Hindlimb muscle (tissue), 1 donor: Measurements from ENCODE around the gene ELP4. TPM values are rescaled to one million over a fixed set of nuclear protein-coding genes. Genes with fewer than 3 reads are reported as not detected.
"Not testable (repeated sequence)": the region's sequence is repeated elsewhere in the genome, so short reads cannot be mapped to it uniquely, and the experiment has no call there.

Experiments
- DNase-seq: peaks from one replicate; pipeline ENCODE4 v3.0.0-alpha.2; 2013
- polyA plus RNA-seq: library from polyadenylated mRNA; unstranded; fragments of 120-200 nt; gene quantifications from one replicate; pipeline ENCODE4 v1.2.1, GENCODE V29; 2013; ENCODE audit not compliant: insufficient read length

ELP4 gene, protein sequence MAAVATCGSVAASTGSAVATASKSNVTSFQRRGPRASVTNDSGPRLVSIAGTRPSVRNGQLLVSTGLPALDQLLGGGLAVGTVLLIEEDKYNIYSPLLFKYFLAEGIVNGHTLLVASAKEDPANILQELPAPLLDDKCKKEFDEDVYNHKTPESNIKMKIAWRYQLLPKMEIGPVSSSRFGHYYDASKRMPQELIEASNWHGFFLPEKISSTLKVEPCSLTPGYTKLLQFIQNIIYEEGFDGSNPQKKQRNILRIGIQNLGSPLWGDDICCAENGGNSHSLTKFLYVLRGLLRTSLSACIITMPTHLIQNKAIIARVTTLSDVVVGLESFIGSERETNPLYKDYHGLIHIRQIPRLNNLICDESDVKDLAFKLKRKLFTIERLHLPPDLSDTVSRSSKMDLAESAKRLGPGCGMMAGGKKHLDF
- 13.8 TPM for polyA plus RNA-seq

DNA sequence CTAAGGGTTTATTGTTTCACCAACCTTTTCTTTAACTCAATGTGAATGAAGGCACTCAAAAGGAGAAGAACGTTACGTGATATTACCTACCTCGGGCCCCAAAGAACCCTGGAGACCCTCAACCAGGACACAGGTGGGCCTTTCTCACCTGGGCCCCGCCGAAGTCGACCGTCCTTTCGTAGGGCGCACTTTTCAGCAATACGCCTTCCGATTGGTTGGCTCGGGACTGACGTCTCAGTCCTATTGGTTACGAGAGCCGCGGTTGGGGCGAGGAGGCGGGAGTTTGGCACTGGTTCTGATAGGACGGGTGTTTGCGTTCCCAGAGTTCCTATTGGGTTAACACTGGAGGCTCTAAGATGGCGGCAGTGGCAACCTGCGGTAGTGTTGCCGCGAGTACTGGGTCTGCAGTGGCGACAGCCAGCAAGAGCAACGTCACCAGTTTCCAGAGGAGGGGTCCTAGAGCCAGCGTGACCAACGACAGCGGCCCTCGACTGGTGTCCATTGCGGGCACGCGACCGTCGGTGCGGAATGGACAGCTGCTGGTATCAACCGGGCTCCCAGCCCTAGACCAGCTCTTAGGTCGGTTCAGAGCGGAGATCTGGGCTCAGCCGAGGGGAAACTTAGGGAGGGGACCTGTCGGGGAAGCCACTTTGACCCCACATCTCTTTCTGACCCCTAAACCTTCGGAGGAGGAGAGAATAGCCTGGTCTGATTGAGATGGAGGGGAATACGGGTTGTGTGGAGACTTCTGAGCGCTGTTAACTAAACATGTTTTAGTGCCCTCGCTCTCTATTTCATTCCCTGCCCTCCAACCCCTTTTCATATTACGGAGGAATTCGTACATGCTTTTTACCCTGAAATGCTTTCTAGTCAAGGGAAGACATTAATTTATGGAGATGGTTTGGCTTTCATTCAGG, at the start of gene ELP4, which contains the start of gene IMMP1L:
ELP4 (plus strand) TSS at position 339 of the 917 bp plus-strand sequence; CDS start at position 357, 18 bp downstream.
IMMP1L (minus strand) TSS at position 194 of the 917 bp plus-strand sequence. CDS start 46,346 bp downstream, outside the sequence.
- peak; percentile 97 for DNase-seq

DNA sequence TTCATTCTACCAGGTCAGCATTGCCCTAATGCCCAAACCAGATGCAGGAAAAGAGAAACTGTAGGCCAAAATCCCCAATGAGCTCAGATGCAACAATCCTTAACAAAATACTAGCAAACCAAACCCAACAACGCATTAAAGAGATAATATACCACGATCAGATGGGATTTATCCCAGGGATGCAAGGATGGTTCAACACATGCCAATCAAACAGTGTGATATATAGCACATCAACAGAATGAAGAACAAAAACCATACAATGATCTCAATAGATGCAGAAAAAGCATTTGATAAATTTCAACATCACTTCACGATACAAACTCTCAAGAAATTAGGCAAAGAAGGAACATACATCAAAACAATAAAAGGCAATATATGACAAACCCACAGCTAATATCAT, 45.1 kb upstream of the ELP4 start:
- no peak for DNase-seq

DNA sequence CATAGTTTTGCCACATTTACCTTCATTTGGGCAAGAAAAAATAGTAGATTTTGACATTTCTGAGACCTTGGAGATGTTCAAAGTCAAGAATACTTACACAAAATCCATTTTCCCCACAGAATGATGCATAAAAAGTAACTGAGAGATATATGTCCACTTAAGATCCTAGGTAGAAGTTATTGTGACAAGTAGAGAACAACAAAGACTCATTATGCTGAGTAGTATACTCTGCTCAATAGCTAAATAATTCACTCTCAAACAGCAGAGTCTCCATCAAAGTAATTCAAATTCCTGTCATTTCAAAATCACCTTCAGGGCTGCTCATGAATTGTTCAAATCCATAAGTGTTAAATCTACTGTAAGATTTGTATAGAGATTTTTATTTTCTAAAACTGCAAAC, 35.5 kb upstream of the ELP4 start:
- DNase-seq, result no peak

DNA sequence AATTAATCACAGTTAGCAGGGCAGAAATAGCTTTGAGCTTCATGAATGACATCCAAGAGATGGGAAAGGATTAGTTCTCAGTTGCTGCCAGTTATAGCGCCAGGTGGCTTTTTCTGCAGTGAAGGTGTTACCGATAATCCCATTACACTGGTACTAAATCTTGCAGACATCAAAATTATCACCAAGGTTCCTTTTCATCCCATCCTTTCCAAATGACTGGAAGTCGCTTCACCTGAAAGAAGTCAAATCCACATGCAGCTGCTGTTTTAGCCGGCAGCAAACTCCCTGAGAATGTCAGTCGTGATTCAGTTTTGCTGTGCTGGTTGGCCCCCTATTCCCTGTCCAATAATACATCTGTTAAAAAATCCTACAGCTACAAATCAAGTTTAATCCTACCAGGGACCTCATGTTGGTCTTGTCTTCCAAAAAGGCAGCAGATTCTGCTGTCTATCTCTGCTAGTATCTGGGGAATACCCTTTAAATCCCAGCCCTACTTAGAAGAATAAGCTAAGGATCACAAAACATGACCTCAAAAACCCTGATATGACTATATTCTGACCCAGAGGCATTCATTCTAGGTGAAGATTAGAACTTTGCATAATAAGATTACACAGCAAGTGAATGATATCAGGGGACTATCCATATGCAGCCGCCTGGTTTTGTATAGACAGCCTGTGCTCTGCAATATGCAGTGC, 31.9 kb upstream of the ELP4 start:
- no peak for DNase-seq

DNA sequence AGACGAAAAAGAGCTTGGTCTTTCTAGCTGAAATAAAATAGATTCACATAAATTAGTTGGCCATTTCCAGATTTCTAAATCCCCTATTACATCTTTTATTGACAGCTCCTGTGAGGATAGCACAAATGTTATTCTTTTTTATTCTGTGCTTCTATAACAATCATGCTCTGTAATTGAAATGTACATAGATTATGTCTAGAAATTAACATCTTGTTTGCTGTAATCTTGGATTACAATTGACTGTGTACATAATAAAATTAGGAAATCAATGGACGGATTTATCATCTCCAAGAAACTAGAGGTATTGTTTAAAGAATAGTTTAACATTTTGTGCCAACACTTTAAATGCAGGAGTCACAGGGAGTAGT, 31.4 kb upstream of the ELP4 start:
- no peak for DNase-seq

DNA sequence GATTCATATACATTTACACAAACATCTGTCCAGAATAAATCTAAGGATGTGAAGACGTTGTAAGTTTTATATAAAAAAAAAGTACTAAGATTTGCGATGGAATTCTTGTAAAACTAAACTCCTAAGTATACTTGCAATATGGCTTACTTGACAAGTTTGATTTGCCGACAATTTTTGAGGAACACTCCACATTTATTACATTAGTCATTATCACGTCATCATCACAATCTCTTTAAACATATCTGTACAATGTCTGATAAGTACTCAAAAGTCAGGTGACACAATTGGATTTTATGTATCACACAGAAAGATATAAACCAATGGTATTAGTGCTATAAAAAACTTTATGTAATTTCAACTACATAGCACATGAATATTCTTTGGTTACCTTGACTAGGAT, 30.5 kb upstream of the ELP4 start:
- DNase-seq, result no peak

DNA sequence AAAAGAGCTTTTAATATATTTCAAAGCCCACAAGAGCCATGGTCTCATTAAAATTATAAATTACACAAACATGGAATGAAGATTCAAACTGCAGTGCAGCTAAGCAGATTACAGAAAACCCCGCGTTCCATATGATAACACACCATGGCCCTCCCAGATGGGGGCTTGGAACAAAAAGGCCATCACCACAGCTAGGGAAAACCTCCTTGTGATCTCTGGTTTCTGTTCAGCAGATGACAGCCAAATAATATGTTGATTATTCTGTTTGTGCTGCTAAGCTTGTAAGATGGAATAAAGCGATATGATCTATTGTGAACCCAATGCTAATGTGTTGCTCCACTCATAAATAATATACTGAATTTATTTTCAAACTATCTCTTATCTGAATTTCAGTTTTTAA, 28.6 kb upstream of the ELP4 start:
- DNase-seq, result no peak

DNA sequence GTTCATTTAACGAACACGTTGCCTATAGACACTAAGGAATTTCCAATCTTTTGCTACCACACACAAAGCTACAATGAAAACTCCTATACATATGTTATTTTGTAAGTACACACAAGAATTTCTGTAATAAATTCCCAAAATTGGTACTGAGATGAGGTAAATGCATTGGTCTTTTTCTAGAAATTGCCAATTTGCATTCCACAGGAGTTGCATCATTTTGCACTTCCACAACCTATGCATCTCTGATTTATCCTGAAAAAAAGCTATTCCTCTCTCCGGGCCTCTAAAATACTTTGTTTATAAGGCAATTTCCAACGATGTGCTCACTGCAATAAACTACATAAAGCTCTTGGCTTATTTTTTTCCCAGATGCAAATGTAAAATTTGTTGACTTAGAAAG, 25.1 kb upstream of the ELP4 start:
- no peak for DNase-seq

DNA sequence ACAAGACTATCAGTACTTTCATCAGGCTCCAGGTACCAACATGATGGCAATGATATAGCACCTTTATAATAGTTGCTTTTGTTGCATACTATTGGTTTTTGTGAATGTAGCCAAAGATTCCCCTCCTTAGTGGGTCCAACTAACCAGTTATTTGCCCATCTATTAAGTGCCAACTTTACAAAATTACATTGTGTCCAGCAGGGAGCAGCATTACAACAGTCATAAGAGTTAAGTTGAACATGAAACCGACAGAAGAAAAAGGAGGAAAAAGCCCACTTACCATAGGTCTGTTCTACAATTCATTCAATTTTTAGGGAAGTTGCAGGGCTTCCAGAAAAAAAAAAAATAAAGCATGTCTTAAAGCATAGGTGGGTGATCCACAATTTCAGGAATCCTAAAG, 21.7 kb upstream of the ELP4 start:
- DNase-seq, result no peak

DNA sequence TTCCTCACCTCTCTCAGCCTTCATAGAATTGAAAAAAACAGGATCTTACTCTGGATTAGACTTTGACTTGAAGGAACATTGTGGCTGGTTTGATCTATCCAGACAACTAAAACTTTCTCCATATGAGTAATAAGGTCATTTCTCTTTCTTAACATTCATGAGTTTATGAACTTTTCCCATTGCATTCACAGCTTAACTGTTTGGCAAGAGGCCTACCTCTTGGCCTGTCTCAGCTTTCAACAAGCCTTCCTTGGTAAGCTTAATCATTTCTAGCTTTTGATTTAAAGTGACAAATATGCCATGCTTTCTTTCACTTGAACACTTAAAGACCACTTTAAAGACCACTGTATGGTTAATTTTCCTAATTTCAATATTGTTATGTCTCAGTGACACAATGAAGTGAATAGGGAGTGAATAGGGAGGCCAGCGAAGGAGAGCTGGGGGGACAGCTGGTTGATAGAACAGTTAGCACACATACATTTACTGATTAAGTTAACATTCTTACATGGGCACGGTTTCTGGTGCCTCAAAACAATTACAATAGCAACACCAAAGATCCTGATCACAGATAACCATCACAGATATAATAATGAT, 17.1 kb upstream of the ELP4 start:
- DNase-seq, result no peak

DNA sequence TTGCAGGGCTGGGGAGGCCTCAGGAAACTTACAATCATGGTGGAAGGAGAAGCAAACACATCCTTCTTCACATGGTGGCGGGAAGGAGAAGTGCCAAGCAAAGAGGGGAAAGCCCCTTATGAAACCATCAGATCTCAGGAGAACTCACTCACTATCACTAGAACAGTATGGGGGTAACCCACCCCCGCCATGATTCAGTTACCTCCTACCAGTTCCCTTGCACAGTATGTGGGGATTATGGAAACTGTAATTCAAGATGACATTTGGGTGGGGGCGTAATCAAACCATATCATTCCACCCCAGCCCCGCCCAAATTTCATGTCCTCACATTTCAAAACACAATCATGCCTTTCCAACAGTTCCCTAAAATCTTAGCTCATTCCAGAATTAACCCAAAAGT, 16.3 kb upstream of the ELP4 start:
- no peak for DNase-seq

DNA sequence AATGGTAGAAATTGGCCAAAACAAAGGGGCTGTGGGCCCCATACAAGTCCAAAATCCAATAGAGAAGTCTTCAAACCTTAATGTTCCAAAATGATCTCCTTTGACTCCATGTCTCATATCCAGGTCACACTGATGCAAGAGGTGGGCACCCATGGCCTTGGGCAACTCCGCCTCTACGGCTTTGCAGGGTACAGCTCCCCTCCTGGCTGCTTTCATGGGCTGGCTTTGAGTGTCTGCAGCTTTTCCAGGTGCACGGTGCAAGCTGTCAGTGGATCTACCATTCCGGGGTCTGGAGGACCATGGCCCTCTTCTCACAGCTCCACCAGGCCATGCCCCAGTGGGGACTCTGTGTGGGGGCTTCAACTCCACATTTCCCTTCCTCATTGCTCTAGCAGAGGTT, 15.8 kb upstream of the ELP4 start:
- DNase-seq, result not testable (repeated sequence)

DNA sequence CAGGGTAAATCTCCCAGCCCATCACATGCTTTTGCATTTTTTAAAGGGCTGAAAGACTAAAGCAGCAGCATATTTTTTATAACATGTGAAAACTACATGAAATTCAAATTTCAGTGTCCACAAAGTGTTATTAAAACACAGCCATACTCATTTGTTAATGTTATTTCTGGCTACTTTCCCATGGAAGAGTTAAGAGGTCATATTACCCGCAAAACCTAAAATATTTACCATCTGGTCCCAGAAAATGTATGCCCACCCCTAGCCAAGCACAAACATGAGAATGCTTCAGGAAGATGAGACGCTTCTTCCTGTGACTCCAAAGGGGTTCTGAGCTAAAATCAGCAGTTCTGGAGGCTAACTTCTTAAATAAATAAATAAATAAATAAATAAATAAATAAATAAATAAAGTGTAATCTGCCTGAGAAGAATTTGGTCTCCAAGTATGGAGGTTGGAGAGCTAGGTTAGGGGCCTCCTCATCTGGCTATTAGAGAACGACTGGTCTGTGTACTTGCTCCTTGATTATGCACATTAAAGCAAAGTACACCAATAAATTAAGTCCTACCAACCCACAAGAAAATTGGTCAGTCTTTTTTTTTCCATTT, 9.9 kb upstream of the ELP4 start:
- no peak for DNase-seq

DNA sequence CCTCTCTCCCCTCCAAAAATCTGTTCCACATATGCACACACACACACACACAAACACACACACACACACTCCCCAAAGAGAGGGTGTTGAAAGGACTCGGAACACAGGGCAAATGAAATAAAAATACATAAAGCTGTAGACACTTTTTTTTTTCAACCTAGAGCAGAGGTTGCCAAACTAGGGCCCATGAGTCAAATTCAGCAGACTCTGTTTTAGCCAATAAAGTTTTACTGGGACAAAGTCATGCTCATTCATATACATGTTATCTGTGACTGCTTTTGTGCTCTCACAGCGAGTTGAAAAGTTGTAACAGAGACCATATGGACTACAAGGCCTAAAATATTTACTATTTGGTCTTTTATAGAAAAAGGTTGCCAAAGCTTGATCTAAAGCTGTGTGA, 9.0 kb upstream of the ELP4 start:
- no peak for DNase-seq

DNA sequence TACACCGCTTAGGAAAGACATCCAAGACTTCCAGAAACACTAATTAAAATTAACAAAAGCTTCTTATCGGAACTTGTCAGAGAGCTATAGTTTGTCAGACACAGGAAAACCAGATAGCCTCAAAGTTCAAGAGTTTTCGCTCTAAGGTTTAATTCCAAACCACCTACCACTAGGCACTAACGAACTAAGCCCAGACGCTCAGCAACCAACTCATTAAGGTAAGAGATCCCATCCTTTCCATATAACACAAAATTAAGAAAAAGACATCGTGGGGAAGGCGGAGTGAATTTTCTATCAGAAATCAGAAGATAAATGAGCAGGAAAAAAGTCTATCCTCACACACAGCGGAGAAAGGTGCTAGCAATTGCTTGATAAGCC, 527 bp upstream of the ELP4 start:
- DNase-seq, result no peak

DNA sequence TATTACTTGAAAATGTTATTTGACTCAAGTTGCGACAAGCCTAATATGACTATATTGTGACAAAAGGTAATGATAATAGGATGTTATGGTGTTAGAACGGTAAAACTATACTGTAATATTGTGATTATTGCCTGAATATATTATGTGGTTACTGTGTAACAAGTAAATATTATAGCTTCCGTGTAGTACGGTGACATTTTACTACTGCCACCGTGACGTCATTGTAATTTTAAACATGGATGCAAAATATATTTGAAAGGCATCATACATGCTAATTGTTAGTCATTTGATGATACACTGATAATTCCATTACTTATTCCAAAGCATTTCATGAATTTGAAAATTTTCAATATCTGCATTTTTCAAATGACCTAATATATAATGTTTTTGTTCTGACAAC, 2.5 kb downstream of the ELP4 start:
- DNase-seq, result no peak

DNA sequence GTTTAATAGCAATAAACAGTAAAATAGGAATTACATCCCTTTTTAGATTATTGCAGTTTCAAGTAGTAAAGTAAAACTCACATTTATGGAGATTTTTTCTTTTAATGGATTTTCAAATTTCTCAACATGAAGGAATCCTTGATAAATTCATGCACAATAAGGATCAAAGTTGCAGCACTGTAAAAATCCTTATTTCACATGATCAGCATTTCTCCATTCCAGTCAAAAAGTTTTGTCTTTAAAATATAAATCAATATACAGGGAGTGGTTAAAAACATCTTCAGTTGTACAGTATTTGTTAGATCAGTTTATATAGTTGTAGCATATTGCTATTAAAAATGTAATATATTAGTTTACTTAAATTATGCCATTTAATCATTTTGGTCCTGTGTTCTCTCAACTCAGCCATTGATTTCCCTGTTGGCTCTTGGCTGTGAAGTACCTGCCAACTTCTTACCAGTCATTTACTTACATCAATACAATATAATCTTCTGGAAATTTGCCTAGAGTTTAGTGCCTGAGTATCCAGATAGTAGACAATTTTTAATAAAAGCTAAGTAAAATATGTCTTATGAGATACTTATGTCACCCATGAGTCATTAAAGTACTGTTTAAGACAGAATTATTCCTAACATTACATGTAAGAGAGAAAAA, 12.1 kb downstream of the ELP4 start:
- no peak for DNase-seq

DNA sequence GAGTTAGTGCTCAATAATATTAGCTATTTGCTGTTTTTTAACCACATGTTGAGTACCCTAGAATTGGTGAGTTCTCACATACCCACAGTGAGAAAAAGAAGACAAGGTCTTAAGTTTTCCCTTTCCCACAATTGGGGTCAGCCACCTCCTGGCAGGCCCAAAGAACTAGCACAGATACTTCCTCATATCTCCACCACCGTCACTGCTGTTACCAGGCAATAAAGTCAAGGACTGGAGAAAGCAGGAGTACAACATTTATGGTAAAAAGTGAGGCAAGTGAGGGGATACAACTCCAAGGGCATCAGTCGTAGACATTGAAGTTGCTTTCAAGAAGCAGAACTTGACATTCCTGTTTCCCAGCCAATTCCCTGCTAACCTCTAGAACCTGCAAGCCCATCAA, 19.6 kb downstream of the ELP4 start:
- no peak for DNase-seq

DNA sequence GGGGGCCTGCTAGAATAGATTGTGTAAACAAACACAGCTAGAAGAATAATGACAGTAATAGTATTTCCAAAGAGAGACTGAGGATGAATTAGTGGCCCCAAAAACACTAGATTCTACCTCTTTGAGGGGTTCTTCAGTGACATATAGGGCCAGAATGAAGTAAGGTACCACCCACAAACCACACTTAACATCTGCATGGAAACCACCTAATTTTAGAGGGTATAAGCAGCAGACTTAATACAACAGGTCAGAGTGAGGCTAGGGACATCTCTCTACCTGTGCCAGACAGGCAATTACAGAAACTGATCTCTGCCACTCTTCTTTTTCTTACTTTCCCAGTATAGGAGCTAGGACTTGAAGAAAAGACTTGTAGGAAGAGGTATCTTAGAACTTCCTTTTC, 20.1 kb downstream of the ELP4 start:
- DNase-seq, result no peak

DNA sequence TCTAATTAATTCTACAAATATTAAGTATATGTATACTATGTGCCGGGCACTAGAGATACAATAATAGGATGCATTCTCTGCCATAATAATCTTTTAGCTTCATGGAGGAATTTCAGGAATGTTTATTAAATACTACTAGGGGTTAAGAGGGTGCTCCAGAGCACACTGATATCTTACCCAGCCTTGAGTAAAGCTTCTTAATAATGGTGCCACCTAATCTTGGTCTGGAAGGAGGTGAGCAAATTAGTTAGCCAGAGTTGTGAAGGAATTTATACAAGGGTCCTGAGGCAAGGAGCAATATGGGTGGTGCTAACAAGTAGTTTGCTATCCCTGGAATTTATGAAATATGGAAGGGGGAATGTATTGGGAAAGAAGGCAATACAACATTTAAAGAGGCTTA, 21.7 kb downstream of the ELP4 start:
- DNase-seq, result no peak

DNA sequence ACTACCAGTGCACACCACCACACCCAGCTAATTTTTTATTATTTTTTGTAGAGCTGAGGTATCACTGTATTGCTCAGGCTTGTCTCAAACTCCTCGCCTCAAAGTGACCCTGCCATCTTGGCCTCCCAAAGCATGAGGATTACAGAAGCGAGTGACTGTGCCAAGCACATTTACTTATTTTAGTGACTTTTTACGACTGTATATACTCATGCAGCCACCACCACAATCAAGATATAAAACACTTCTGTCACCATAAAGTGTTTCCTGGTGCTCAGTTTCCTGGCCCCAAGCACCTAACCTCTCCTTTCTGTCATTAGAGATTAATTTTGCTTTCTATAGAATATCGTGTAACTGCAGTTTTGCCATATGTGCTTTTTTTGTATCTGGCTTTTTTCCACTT, 25.9 kb downstream of the ELP4 start:
- no peak for DNase-seq

DNA sequence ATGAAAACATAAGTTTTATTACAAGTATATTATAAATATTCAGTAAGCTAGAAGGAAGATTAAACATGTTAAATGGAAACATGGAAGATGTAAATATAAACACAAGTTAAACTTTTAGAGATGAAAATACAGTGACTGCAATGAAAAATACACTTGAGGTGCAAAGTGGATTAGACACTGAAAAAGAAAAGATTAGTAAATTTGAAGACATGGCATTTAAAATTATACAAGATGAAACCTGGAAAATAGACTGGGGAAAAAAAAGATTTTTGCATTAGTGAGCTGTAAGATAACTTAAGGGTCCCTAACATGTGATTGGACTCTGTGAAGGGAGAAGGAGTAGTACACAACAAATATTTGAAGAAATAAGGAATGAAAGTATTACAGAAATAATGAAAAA, 33.3 kb downstream of the ELP4 start:
- no peak for DNase-seq
